ENCODE results near the gene MEG3.

The MEG3 gene

DNA sequence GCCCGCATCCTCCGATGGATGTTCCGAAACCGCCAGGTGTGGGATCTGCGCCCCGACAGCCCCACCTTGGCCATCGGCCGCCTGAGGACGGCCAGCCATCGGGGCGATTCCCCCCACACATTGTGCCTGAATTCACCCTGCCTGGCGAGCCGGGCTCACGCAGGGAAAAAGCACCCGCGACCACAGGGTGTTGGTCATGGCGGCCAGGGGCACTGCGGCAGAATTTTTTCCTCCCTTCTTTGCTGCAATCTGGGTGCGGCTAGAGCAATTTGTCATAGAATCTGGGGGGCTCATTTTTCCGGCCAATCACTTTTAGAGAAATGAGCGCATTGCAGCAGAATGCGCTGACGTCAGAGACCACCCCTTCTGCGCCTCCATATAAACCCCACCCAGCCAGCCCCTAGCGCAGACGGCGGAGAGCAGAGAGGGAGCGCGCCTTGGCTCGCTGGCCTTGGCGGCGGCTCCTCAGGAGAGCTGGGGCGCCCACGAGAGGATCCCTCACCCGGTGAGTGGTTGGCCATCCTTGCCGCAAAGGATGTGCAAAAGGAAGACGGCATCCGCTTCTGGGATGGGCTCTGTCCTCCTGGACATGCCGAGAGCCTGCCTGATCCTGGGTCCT lies at the start of gene MEG3:
Gene MEG3, plus strand, starts transcription at position 406 of the 619 bp plus-strand sequence.
- no peak for DNase-seq (ENCODE audit: low read depth in 2 of 3, low spot score in 2 of 3)

- DNase-seq (ENCODE audit: low read depth in 2 of 3, low spot score in 2 of 3): no peak
These were observed 49.1 kb upstream of the MEG3 start for GRCh38 chr14:100776681-100777365.

GRCh38 chr14:100777366-100777817 lies 48.5 kb upstream of the MEG3 start:
- no peak for DNase-seq (ENCODE audit: low read depth in 2 of 3, low spot score in 2 of 3)

DNA sequence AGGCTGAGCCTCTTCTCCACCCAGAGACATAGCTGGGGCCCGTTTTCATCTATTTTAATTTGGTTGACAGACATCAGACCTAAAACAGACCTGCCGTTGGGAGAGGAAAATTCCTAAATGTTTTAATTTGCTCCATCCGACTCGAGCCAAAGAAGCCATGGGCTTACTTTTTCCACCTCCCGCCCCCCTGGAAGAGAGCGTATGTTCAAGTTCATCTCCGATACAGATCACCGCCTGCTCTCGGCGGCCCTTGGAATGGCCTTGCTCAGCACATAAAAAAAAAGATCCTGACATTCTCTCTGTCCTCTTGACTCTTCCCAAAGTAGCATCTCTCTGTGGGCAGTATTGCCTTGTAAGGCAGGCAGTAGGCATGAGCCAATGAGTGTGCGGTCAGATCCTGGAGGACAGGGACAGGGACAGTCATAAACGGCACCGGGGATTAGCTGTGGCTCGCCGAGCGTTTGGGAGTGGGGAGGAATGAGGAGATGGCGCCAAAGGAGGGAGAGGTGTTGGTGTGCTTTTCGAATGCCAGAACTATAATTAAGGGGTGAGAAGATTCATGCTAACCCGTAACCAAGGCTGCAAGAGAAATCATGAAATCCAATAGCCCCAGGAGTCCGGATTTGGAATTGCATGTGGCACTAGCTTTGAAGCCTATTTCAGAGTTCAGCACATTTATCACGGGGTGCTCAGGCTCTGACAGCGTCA lies 47.9 kb upstream of the MEG3 start:
- no peak for DNase-seq (ENCODE audit: low read depth in 2 of 3, low spot score in 2 of 3)

- no peak for DNase-seq (ENCODE audit: low read depth in 2 of 3, low spot score in 2 of 3)
These were observed 47.4 kb upstream of the MEG3 start for GRCh38 chr14:100778526-100778882.

DNA sequence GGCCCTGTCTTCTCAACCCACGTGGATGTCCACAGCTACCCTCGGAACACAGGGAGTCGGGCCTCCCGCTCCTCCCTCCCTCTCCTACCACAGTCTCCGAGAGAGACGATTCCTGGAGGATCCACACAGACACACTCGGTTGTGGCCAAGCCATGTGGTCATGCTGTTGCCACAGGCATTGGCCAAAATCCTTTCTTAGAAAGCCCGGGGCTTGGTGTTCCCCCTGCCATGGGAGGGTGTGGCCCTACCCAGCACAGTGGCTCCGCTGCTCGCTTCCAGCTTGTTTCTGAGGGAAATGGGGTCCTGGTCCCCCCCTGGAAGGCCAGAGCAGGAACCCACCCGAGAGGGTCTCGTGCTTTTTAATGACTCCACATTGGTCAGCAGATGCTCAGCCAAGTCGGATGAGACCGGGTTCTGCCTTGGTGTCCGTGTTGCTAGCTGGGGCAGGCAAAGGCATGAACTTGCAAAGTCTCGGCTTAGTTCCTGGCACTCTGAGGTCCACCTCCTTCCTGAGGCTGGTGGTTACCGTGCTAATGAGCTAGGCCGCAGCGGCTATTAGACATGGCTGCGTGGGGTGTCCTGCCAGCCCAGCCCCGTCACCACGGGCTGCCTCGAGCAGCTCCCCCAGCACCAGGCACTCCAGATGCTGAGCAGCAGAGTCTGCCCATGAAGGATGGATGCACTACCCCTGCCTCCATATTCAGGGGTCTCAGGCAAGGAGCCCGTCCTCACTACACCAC lies 46.8 kb upstream of the MEG3 start:
- no peak for DNase-seq (ENCODE audit: low read depth in 2 of 3, low spot score in 2 of 3)

GRCh38 chr14:100779691-100780080 lies 46.2 kb upstream of the MEG3 start:
- no peak for DNase-seq (ENCODE audit: low read depth in 2 of 3, low spot score in 2 of 3)

DNA sequence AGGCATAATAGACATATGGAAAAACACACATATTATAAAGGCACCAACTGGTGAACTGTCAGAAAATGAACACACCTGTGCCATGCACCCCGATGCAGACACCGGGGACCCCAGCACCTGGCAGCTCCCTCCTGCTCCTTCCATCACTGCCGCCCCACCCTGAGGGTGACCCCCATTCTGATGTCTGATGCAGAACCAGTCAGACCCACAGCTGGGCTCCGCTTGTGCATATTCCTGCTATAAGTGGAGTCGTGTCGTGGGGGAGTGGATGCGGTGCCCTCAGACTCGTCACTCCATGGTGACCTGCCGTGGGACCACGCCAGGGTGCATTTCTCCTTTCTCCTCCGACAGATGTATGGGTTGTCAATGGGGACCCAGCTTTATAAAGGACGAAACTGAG lies 45.7 kb upstream of the MEG3 start:
- DNase-seq (ENCODE audit: low read depth in 2 of 3, low spot score in 2 of 3): no peak

- no peak for DNase-seq (ENCODE audit: low read depth in 2 of 3, low spot score in 2 of 3)
These were observed 45.1 kb upstream of the MEG3 start for GRCh38 chr14:100780646-100781355.

DNA sequence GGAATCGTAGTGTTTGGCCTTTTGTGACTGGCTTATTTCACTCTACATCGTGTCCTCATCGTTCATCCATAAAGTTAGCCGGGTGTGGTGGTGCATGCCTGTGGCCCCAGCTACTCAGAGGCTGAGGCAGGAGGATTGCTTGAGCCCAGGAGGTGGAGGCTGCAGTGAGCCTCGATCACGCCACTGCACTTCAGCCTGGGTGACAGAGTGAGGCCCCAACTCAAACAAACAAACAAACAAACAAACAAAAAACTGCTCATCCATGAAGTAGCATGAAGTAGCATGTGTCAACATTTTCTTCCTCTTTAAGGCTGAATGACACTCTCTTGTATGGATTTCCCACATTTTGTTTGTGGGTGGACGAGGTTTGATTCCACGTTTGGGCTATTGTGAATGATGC lies 44.0 kb upstream of the MEG3 start:
- DNase-seq (ENCODE audit: low read depth in 2 of 3, low spot score in 2 of 3): no peak

DNA sequence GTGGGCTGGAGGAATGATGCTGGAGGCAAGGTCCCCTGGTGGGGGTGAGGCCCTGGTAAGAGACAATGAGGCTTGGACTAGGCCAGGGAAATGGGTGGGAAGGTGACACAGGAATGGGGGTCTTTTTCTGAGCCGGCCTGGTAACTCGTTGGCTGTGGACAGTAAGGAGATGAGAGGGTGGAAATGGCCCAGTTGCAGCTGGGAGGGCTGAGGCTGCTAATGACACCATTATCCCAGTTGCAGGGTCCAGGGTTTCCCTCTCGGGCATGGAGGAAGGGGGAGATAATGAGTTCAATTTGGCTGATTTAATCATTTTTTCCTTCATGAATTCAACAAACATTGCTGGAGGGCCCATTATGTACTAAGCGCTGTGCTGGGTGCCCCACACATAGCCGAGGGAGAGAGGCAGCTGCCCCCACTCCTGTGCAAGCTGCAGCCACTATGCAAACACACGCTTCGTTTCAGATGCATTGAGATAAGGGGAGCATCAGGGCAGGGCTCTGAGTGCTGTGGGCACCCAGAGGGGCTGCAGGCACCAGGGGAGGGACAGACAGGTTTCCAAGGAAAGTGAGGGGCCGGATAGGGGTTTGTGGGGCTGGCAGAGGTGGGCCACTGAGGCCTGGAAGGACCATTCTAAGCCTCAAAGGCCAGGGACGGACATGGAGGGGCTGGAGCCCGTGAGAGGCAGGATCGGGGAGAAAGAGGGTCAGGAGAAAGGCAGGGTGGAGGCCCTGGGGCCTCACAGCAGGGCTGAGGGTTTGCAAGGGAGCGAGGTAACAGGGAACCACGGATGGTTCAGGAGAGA lies 43.2 kb upstream of the MEG3 start:
- DNase-seq (ENCODE audit: low read depth in 2 of 3, low spot score in 2 of 3): no peak

GRCh38 chr14:100783630-100784370 lies 42.1 kb upstream of the MEG3 start:
- no peak for DNase-seq (ENCODE audit: low read depth in 2 of 3, low spot score in 2 of 3)

- no peak for DNase-seq (ENCODE audit: low read depth in 2 of 3, low spot score in 2 of 3)
These were observed 41.2 kb upstream of the MEG3 start for GRCh38 chr14:100784523-100785337.

DNA sequence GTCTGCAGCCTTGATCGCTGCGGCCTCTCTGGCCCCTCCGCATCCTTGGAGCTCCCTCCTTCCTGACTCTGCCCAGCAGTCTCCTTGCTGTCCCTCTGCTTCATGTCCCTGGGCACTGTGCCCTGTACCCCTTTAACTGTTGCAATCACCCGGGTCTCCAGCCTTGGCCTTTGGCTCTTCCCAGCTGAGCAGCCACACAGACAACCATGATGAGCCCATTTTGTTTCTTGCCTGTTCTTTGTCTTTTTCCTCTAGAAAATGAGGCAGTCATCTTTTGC lies 40.6 kb upstream of the MEG3 start:
- DNase-seq (ENCODE audit: low read depth in 2 of 3, low spot score in 2 of 3): no peak

GRCh38 chr14:100785626-100786025 lies 40.3 kb upstream of the MEG3 start:
- no peak for DNase-seq (ENCODE audit: low read depth in 2 of 3, low spot score in 2 of 3)

DNA sequence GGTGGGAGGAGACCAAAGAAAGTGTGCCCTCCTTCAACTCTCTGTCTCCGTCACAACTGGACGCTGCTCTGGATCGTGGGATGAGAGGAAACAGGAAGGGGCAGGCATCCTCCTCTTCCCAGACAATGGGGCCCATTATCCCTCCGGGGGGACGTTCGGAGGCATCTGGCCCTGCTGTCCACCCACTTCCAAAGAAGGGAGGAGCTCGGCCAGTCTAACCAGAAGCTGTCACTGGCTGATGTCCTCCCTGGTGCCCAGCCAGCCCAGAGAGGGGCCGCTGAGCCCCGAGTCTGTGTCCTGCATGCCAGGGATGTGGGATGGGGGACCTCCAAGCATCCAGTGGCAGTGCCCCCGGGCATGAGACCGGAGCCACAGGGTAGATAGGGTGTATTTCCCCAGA lies 39.8 kb upstream of the MEG3 start:
- no peak for DNase-seq (ENCODE audit: low read depth in 2 of 3, low spot score in 2 of 3)

DNA sequence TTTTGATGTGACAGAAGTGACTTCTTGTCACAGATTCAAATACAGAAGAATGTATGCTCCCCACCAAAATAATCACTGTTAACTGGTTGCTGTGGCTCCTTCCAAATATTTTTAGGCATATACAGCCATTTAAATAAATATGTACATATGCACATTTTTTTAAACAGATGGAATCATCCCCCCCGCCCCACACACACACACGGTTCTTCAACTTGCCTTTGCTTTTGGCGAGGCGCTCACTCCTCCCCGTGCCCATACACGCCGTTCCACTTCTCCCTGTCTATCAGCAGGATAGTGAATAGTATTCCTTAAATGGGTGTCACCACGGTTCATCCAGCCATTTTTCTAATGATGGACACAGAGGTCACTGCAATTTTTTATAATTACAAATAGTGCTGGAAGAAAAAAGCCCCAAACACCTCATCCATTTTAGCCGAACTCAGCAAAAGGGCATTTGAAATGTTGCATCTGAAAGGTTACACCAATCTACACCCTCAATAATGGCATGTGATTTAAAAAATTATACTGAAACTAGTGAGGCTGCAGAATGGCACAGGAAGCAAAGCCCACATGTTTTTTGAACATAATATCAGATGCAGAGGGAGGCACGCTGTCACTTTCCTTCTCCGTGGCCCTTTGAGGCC lies 39.2 kb upstream of the MEG3 start:
- no peak for DNase-seq (ENCODE audit: low read depth in 2 of 3, low spot score in 2 of 3)

DNA sequence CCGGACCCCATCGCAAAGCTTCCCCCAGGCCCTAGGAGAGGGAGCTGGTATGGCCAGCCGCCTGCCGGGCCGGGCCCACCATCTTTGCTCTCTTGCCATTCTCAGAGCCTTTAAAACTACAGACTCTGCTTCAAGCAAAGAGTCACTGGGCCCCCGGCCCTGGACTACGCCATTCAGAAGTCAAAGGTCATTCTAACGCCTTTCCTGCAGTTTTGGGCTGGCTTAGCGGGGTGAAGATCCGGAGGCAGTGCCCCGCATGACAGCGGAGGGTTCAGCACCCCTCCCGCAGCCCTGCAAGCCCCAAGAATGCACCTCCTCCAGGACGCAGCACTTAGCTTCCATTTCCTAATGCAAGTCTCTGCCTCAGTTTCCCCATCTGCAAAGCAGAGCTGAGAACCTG lies 38.3 kb upstream of the MEG3 start:
- DNase-seq (ENCODE audit: low read depth in 2 of 3, low spot score in 2 of 3): no peak

DNA sequence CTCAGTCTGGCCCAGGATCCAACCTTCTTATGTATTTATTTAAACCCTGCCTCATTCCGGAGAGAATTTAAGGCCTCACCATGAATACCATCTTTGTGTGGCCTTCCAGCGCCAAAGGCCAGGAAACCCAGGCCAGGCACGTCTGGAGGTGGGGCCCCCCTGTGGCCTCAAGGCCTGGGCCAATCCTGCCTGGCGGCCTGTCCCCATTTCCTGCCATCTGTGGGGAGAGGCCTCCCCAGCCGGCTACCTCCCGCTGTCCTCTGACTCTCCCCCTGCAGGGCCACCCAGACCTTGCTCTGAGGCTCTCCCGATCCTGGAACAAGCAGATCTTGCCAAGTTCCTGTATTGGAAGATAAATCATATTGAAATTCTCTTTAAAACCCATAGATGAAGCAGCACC lies 37.4 kb upstream of the MEG3 start:
- no peak for DNase-seq (ENCODE audit: low read depth in 2 of 3, low spot score in 2 of 3)

All from activated CD8-positive, alpha-beta memory T cell treated with anti-CD3 and anti-CD28 coated beads for 48 hours (primary cell).